Endothelial cell of umbilical vein (primary cell): Measurements from ENCODE around the gene EFR3B. TPM values are rescaled to one million over a fixed set of nuclear protein-coding genes. Genes with fewer than 3 reads are reported as not detected.

Source experiments
- BruUV-seq: library from RNA; stranded (reverse); fragments of 400-500 nt; replicated peaks from 2 replicates; lab custom pipeline; 2021; lab: Mats Ljungman, UMichigan
- CTCF ChIA-PET: fragments of 300-600, 350-600 bp; sonication (Branson Sonifier 250); formaldehyde crosslinking; loops from one replicate; lab custom pipeline; 2021; ENCODE audit warnings: antibody characterized with exemption, inconsistent platforms; lab: Charles Lee
- POLR2A ChIA-PET: fragments of 300-600, 350-600 bp; sonication (Branson Sonifier 250); formaldehyde crosslinking; loops from one replicate; lab custom pipeline; 2021; ENCODE audit warnings: antibody characterized with exemption, inconsistent platforms; lab: Charles Lee
- DNase-seq: peaks from one replicate; pipeline ENCODE4 v3.0.0-alpha.2; 2011; ENCODE audit warnings: low read depth, low spot score
- FAIRE-seq: peaks from 2 replicates; lab custom pipeline; 2011; peaks lifted over from hg19 to GRCh38; lab: Jason Lieb, UNC
- H2AFZ ChIP-seq: 2 replicates; pipeline ENCODE4 v1.6.0; 2012; ENCODE audit warnings: low read depth, low read length, control low read depth, inconsistent platforms
- H3K27ac ChIP-seq: 2 replicates; pipeline ENCODE4 v1.5.1; 2011; ENCODE audit warnings: low read depth, mild to moderate bottlenecking, control low read depth, low read length, moderate library complexity; ENCODE audit not compliant: insufficient read depth
- H3K27me3 ChIP-seq, 2 experiments: 2 replicates each; pipeline versions ENCODE4 v1.6.0 to v1.6.1; 2011; ENCODE audit warnings: low read length in 2 of 2, mixed read lengths in 1 of 2; ENCODE audit not compliant: control insufficient read depth in 2 of 2, insufficient read depth in 2 of 2
- H3K36me3 ChIP-seq, 2 experiments: 2 replicates in 1 of 2; 3 replicates in 1 of 2; pipeline ENCODE4 v1.5.1; 2011; ENCODE audit warnings: low read length in 2 of 2, mild to moderate bottlenecking in 1 of 2, moderate library complexity in 1 of 2; ENCODE audit not compliant: control insufficient read depth in 2 of 2, insufficient read depth in 2 of 2; ENCODE audit errors: extremely low read depth in 1 of 2
- H3K4me1 ChIP-seq: 3 replicates; pipeline ENCODE4 v1.5.1; 2011; ENCODE audit warnings: mild to moderate bottlenecking, low read length; ENCODE audit not compliant: control insufficient read depth, insufficient read depth; ENCODE audit errors: extremely low read depth
- H3K4me2 ChIP-seq: 2 replicates; pipeline ENCODE4 v1.6.1; 2011; ENCODE audit warnings: low read length, control low read depth, mixed read lengths; ENCODE audit not compliant: insufficient read depth
- H3K4me3 ChIP-seq, 3 experiments: fragments of 200-600 bp in 1 of 3; sonication (generic), shearing (Covaris generic) in 1 of 3; replicated peaks in 1 of 3; 2 replicates each; pipeline ENCODE4 v1.5.1; 2011 to 2016; ENCODE audit warnings: control low read depth in 3 of 3, low read length in 3 of 3, mild to moderate bottlenecking in 2 of 3, inconsistent platforms in 1 of 3, low read depth in 1 of 3, moderate library complexity in 1 of 3; ENCODE audit not compliant: insufficient read depth in 1 of 3
- H3K79me2 ChIP-seq: 2 replicates; pipeline ENCODE4 v1.6.0; 2012; ENCODE audit warnings: low read length, inconsistent platforms; ENCODE audit not compliant: control insufficient read depth, insufficient read depth
- H3K9ac ChIP-seq: replicated peaks from 2 replicates; pipeline ENCODE3; 2011; ENCODE audit warnings: low read length, control low read depth; ENCODE audit not compliant: insufficient read depth; ENCODE audit errors: extremely low read depth
- H3K9me1 ChIP-seq: replicated peaks from 3 replicates; pipeline ENCODE4 v1.6.0; 2011; ENCODE audit warnings: mild to moderate bottlenecking, low read length; ENCODE audit not compliant: control insufficient read depth, insufficient read depth; ENCODE audit errors: extremely low read depth
- H3K9me3 ChIP-seq: replicated peaks from 2 replicates; pipeline ENCODE4 v1.5.1; 2012; ENCODE audit warnings: low read length, inconsistent platforms; ENCODE audit not compliant: control insufficient read depth, insufficient read depth
- H4K20me1 ChIP-seq: replicated peaks from 2 replicates; pipeline ENCODE3; 2011; ENCODE audit warnings: mild to moderate bottlenecking, low read length; ENCODE audit not compliant: control insufficient read depth, insufficient read depth; ENCODE audit errors: extremely low read depth
- EZH2 ChIP-seq: IDR thresholded peaks from 2 replicates; pipeline ENCODE4 v1.6.1; 2012; ENCODE audit warnings: borderline replicate concordance, low read depth, mild to moderate bottlenecking, moderate library complexity, low read length, inconsistent platforms; ENCODE audit not compliant: severe bottlenecking
- FOS ChIP-seq: IDR thresholded peaks from 2 replicates; pipeline ENCODE4 v1.6.1; 2011; ENCODE audit warnings: mild to moderate bottlenecking, low read length, moderate library complexity, borderline replicate concordance; ENCODE audit not compliant: insufficient read depth
- GATA2 ChIP-seq: IDR thresholded peaks from 2 replicates; pipeline ENCODE4 v1.7.0; 2011; ENCODE audit warnings: low read depth, mild to moderate bottlenecking, moderate library complexity, mixed read lengths, low read length; ENCODE audit not compliant: insufficient read length, insufficient read depth
- JUN ChIP-seq: IDR thresholded peaks from 2 replicates; pipeline ENCODE4 v1.6.1; 2011; ENCODE audit warnings: borderline replicate concordance, low read depth; ENCODE audit not compliant: insufficient read length, insufficient read depth
- MAX ChIP-seq: IDR thresholded peaks from 2 replicates; pipeline ENCODE4 v1.6.1; 2011; ENCODE audit not compliant: insufficient read depth, insufficient read length
- MYC ChIP-seq: IDR thresholded peaks from one replicate; pipeline ENCODE4 v1.6.1; 2011; ENCODE audit warnings: mild to moderate bottlenecking, low read depth, low read length
- POLR2A ChIP-seq: IDR thresholded peaks from 2 replicates; pipeline ENCODE4 v1.6.1; 2012; ENCODE audit warnings: low read depth, mild to moderate bottlenecking, control low read depth, low read length
- POLR2AphosphoS5 ChIP-seq: IDR thresholded peaks from 2 replicates; pipeline ENCODE4 v1.6.1; 2012; ENCODE audit warnings: low read depth, mild to moderate bottlenecking, control low read depth, low read length, moderate library complexity; ENCODE audit not compliant: insufficient read depth
- dilution Hi-C: fragments of 300-500 bp; cut with MboI; formaldehyde crosslinking; loops from one replicate; pipeline ENCODE4 v1.15.0; 2019; ENCODE audit warnings: low sequenced_read_pairs; ENCODE audit not compliant: extremely low pct_ligation_motif_present
- intact Hi-C: fragments of 100-400 bp; cut with micrococcal nuclease; formaldehyde crosslinking; loops from one replicate; pipeline ENCODE4 v1.10.0; 2022
- polyA plus RNA-seq, 4 experiments: library from polyadenylated mRNA; depleted of rRNA in 3 of 4; stranded (reverse) in 3 of 4; unstranded in 1 of 4; fragments of >200 nt; gene quantifications; 2 replicates each; pipeline versions ENCODE4 v1.2.1 to v1.2.3, GENCODE V29; 2011 to 2012; ENCODE audit warnings: missing spikeins in 1 of 4
- total RNA-seq: library from RNA; stranded (reverse); gene quantifications from 2 replicates; pipeline ENCODE4 v1.2.3, GENCODE V29; 2021
- TF ChIP-seq, protein P1 (sequence below), 2 donors: IDR thresholded peaks; 1 replicate in 1 of 2; 2 replicates in 1 of 2; pipeline ENCODE4 v1.5.1; 2011; ENCODE audit warnings: low read length in 2 of 2, mild to moderate bottlenecking in 2 of 2, moderate library complexity in 2 of 2, control low read depth in 1 of 2, inconsistent platforms in 1 of 2, low read depth in 1 of 2; ENCODE audit not compliant: insufficient read depth in 1 of 2; ENCODE audit errors: extremely low read depth in 1 of 2

Gene EFR3B
- total and polyA plus RNA-seq, 2 donors (not counting 3 experiments of a cell fraction or from before 2014, with no cell fraction given), result 0.15 to 0.77 TPM

DNA sequence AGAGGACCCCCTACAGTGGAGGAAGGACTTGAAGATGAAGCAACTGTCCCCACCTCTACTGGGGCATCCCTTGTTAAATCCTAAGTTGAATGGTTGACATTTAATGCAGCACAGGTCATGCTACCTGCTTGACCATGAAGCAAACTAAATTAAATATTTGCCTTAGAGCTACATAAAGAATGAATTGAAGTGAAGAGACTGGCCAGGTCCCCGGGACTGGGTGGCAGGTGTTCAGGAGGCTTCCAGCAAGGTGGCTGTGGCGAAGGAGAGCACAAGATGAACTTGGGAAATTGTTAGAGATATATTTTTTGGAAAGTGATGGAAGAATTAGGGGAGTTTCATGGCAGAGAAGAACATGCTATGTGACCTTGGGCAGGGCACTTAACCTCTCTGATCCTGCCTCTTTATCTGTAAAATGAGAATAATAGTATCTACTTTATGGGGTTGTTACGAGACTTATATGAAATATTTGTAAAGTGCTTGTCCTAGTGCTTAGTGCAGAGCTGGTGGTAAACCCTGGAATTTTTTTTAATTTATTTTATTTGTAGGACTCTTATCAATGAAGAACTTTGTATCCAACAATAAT lies 37.3 kb downstream of the EFR3B start:
- Histone ChIP-seq H3K4me2 (no peak overlapping the region), H3K27ac (no peak overlapping the region), H3K4me3 (no peak overlapping the region), H4K20me1 (no peaks in the 10 kb centered on the region), H3K9ac (no peak overlapping the region), H3K9me1 (no peaks in the 10 kb centered on the region), H3K27me3 (peaks cover 2 to 9% of the 10 kb centered on the region in 2 experiments), H3K36me3 (no peaks in the 10 kb centered on the region), H3K79me2 (no peaks in the 10 kb centered on the region), H3K9me3 (no peaks in the 10 kb centered on the region), H3K4me1 (peaks cover 12% of the 10 kb centered on the region), H2AFZ (no peak overlapping the region)
- TF ChIP-seq FOS (no peak), POLR2AphosphoS5 (no peak), MYC (no peak), POLR2A (no peak), EZH2 (no peak), JUN (no peak), GATA2 (no peak), MAX (no peak)
- TF ChIP-seq, protein P1, sequence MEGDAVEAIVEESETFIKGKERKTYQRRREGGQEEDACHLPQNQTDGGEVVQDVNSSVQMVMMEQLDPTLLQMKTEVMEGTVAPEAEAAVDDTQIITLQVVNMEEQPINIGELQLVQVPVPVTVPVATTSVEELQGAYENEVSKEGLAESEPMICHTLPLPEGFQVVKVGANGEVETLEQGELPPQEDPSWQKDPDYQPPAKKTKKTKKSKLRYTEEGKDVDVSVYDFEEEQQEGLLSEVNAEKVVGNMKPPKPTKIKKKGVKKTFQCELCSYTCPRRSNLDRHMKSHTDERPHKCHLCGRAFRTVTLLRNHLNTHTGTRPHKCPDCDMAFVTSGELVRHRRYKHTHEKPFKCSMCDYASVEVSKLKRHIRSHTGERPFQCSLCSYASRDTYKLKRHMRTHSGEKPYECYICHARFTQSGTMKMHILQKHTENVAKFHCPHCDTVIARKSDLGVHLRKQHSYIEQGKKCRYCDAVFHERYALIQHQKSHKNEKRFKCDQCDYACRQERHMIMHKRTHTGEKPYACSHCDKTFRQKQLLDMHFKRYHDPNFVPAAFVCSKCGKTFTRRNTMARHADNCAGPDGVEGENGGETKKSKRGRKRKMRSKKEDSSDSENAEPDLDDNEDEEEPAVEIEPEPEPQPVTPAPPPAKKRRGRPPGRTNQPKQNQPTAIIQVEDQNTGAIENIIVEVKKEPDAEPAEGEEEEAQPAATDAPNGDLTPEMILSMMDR (IDR thresholded peaks at IDR 0.05; ENCODE audit: extremely low read depth in 1 of 2, insufficient read depth in 1 of 2, low read depth in 1 of 2, low read length in 2 of 2), result no peak
- intact Hi-C loops (loop anchor here (2.0 kb wide), 1 partner anchor 36 kb away; the partner anchor contains the start of gene EFR3B), dilution Hi-C loops (no loop called here)
- FAIRE-seq (no peak), DNase-seq (no peak)
- CTCF ChIA-PET, result interaction anchor here (0.9 to 2.4 kb wide), 4 partner anchors 14 to 150 kb away, joined by 3 to 12 read pairs (median 6); no protein-coding TSS in a partner anchor
- BruUV-seq, result no TSS peak
- POLR2A ChIA-PET, result no interaction called here
